Measurements from ENCODE around the gene TFB2M. TPM values are rescaled to one million over a fixed set of nuclear protein-coding genes. Genes with fewer than 3 reads are reported as not detected.

Gene TFB2M
- total and polyA plus RNA-seq, 2 of the 13 experiments (the other 11 are each of a cell fraction or from before 2014, with no cell fraction given) = 15.7 to 31.4 TPM

GRCh38 chr1:246583448-246584185 lies 17.6 kb upstream of the TFB2M start (continued):
- TF ChIP-seq, protein P1, sequence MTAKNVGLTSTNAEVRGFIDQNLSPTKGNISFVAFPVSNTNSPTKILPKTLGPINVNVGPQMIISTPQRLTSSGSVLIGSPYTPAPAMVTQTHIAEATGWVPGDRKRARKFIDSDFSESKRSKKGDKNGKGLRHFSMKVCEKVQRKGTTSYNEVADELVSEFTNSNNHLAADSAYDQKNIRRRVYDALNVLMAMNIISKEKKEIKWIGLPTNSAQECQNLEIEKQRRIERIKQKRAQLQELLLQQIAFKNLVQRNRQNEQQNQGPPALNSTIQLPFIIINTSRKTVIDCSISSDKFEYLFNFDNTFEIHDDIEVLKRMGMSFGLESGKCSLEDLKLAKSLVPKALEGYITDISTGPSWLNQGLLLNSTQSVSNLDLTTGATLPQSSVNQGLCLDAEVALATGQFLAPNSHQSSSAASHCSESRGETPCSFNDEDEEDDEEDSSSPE (CRISPR knock-in tag; IDR thresholded peaks at IDR 0.05) = 0 out of 2 replicates have a peak, but pooled peaks have one; percentile 36
- no peak for TF ChIP-seq PRMT3 (CRISPR knock-in tag; IDR thresholded peaks at IDR 0.05; ENCODE audit: borderline replicate concordance, low read depth)
- peak; percentile 93 for TF ChIP-seq HNF4G (IDR thresholded peaks at IDR 0.05; ENCODE audit: borderline replicate concordance, low read depth, low read length)
- TF ChIP-seq HNF4G (CRISPR knock-in tag; IDR thresholded peaks at IDR 0.05; ENCODE audit: borderline replicate concordance, low read depth) = peak; percentile 81; the same call in 1 of the 2 replicates
- no peak for TF ChIP-seq ZIK1 (CRISPR knock-in tag; IDR thresholded peaks at IDR 0.05; ENCODE audit: borderline replicate concordance, low read depth)
- TF ChIP-seq ZNF788 (CRISPR knock-in tag; IDR thresholded peaks at IDR 0.05; ENCODE audit: borderline replicate concordance) = no peak; the same call in 1 of the 2 replicates
- TF ChIP-seq PHF5A (CRISPR knock-in tag; IDR thresholded peaks at IDR 0.05; ENCODE audit: low read depth, unreplicated experiment) = no peak
- TF ChIP-seq E2F5 (CRISPR knock-in tag; conservative IDR thresholded peaks at IDR 0.05) = no peak
- no peak for TF ChIP-seq ZNF570 (CRISPR knock-in tag; IDR thresholded peaks at IDR 0.05; ENCODE audit: borderline replicate concordance)
- no peak for TF ChIP-seq EED (CRISPR knock-in tag; IDR thresholded peaks at IDR 0.05)
- TF ChIP-seq SP2 (CRISPR knock-in tag; IDR thresholded peaks at IDR 0.05) = no peak
- TF ChIP-seq ZNF317 (CRISPR knock-in tag; IDR thresholded peaks at IDR 0.05) = no peak
- TF ChIP-seq, protein P2, sequence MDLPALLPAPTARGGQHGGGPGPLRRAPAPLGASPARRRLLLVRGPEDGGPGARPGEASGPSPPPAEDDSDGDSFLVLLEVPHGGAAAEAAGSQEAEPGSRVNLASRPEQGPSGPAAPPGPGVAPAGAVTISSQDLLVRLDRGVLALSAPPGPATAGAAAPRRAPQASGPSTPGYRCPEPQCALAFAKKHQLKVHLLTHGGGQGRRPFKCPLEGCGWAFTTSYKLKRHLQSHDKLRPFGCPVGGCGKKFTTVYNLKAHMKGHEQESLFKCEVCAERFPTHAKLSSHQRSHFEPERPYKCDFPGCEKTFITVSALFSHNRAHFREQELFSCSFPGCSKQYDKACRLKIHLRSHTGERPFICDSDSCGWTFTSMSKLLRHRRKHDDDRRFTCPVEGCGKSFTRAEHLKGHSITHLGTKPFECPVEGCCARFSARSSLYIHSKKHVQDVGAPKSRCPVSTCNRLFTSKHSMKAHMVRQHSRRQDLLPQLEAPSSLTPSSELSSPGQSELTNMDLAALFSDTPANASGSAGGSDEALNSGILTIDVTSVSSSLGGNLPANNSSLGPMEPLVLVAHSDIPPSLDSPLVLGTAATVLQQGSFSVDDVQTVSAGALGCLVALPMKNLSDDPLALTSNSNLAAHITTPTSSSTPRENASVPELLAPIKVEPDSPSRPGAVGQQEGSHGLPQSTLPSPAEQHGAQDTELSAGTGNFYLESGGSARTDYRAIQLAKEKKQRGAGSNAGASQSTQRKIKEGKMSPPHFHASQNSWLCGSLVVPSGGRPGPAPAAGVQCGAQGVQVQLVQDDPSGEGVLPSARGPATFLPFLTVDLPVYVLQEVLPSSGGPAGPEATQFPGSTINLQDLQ (CRISPR knock-in tag; IDR thresholded peaks at IDR 0.05) = no peak
- TF ChIP-seq KDM4B (CRISPR knock-in tag; IDR thresholded peaks at IDR 0.05) = peak; percentile 55; the same call in 1 of the 2 replicates
- no peak for TF ChIP-seq ATAD3A (CRISPR knock-in tag; IDR thresholded peaks at IDR 0.05)
- TF ChIP-seq, protein P3, sequence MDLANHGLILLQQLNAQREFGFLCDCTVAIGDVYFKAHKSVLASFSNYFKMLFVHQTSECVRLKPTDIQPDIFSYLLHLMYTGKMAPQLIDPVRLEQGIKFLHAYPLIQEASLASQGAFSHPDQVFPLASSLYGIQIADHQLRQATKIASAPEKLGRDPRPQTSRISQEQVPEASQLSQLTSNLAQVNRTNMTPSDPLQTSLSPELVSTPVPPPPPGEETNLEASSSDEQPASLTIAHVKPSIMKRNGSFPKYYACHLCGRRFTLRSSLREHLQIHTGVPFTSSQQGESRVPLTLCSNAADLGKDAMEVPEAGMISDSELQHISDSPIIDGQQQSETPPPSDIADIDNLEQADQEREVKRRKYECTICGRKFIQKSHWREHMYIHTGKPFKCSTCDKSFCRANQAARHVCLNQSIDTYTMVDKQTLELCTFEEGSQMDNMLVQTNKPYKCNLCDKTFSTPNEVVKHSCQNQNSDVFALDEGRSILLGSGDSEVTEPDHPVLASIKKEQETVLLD (CRISPR knock-in tag; IDR thresholded peaks at IDR 0.05; ENCODE audit: low read depth) = no peak
- TF ChIP-seq CENPX (CRISPR knock-in tag; IDR thresholded peaks at IDR 0.05) = no peak
- no peak for TF ChIP-seq KLF9 (CRISPR knock-in tag; IDR thresholded peaks at IDR 0.05; ENCODE audit: low read depth)
- TF ChIP-seq CCDC6 (CRISPR knock-in tag; IDR thresholded peaks at IDR 0.05) = 0 out of 2 replicates have a peak, but pooled peaks have one; percentile 44
- no peak for TF ChIP-seq PHF20 (CRISPR knock-in tag; IDR thresholded peaks at IDR 0.05)
- TF ChIP-seq, protein P4, sequence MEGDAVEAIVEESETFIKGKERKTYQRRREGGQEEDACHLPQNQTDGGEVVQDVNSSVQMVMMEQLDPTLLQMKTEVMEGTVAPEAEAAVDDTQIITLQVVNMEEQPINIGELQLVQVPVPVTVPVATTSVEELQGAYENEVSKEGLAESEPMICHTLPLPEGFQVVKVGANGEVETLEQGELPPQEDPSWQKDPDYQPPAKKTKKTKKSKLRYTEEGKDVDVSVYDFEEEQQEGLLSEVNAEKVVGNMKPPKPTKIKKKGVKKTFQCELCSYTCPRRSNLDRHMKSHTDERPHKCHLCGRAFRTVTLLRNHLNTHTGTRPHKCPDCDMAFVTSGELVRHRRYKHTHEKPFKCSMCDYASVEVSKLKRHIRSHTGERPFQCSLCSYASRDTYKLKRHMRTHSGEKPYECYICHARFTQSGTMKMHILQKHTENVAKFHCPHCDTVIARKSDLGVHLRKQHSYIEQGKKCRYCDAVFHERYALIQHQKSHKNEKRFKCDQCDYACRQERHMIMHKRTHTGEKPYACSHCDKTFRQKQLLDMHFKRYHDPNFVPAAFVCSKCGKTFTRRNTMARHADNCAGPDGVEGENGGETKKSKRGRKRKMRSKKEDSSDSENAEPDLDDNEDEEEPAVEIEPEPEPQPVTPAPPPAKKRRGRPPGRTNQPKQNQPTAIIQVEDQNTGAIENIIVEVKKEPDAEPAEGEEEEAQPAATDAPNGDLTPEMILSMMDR (CRISPR knock-in tag; IDR thresholded peaks at IDR 0.05) = no peak
